GM18873 (cell line): ENCODE results near the gene DRAP1.
"Not testable (repeated sequence)": the region's sequence is repeated elsewhere in the genome, so short reads cannot be mapped to it uniquely, and the experiment has no call there.

Experiments
- ATAC-seq: cut with Tn5 transposase; IDR thresholded peaks from one replicate; pipeline ENCODE4 v1.9.1; 2021; ENCODE audit warnings: mild to moderate bottlenecking, moderate library complexity, moderate number of reproducible peaks; ENCODE audit not compliant: unreplicated experiment, low FRiP score

Gene DRAP1

GRCh38 chr11:65922565-65922964, 3.3 kb downstream of the DRAP1 start:
- ATAC-seq, result no peak

- no peak for ATAC-seq
Measured at GRCh38 chr11:65925397-65925796, 6.2 kb downstream of the DRAP1 start.

- ATAC-seq, result no peak
Measured at GRCh38 chr11:65927904-65928397, 8.7 kb downstream of the DRAP1 start.

- no peak for ATAC-seq
Measured at GRCh38 chr11:65928667-65929066, 9.4 kb downstream of the DRAP1 start.

- ATAC-seq, result no peak
Measured at GRCh38 chr11:65931773-65932557, 12.7 kb downstream of the DRAP1 start.

- no peak for ATAC-seq
Measured at GRCh38 chr11:65932558-65932919, 13.3 kb downstream of the DRAP1 start.

GRCh38 chr11:65934014-65934413, 14.8 kb downstream of the DRAP1 start:
- no peak for ATAC-seq

GRCh38 chr11:65937766-65938165, 18.5 kb downstream of the DRAP1 start:
- ATAC-seq, result no peak

GRCh38 chr11:65941720-65942310, 22.6 kb downstream of the DRAP1 start:
- ATAC-seq, result no peak

- ATAC-seq, result no peak
Measured at GRCh38 chr11:65942531-65942930, 23.3 kb downstream of the DRAP1 start.

- no peak for ATAC-seq
Measured at GRCh38 chr11:65944191-65944590, 25.0 kb downstream of the DRAP1 start.

- no peak for ATAC-seq
Measured at GRCh38 chr11:65944767-65945166, 25.5 kb downstream of the DRAP1 start.

GRCh38 chr11:65945430-65945911, 26.2 kb downstream of the DRAP1 start, which contains the start of gene TSGA10IP:
Gene TSGA10IP, plus strand, starts transcription at chr11:65945480. Its CDS starts 196 bp downstream, at chr11:65945676.
- no peak for ATAC-seq

- no peak for ATAC-seq
Measured at GRCh38 chr11:65945941-65946558, 26.8 kb downstream of the DRAP1 start.

- no peak for ATAC-seq
Measured at GRCh38 chr11:65946655-65947054, 27.4 kb downstream of the DRAP1 start.

GRCh38 chr11:65947133-65947532, 27.9 kb downstream of the DRAP1 start:
- ATAC-seq, result no peak

GRCh38 chr11:65947603-65948125, 28.4 kb downstream of the DRAP1 start:
- ATAC-seq, result no peak

GRCh38 chr11:65950711-65951110, 31.5 kb downstream of the DRAP1 start:
- ATAC-seq, result not testable (repeated sequence)

- ATAC-seq, result not testable (repeated sequence)
Measured at GRCh38 chr11:65951641-65952040, 32.4 kb downstream of the DRAP1 start.

- no peak for ATAC-seq
Measured at GRCh38 chr11:65952052-65952521, 32.9 kb downstream of the DRAP1 start.

- ATAC-seq, result no peak
Measured at GRCh38 chr11:65953471-65953870, 34.2 kb downstream of the DRAP1 start.
